C4-2B (cell line): ENCODE data around the gene SMARCB1.

Experiments
- ZFX ChIP-seq: fragments of 450-650 bp; IDR thresholded peaks from 2 replicates; pipeline ENCODE4 v1.6.1; 2017
- TF ChIP-seq, protein P1 (sequence below): fragments of 450-650 bp; conservative IDR thresholded peaks from 2 replicates; pipeline ENCODE4 v1.5.1; 2017; ENCODE audit warnings: mild to moderate bottlenecking

DNA sequence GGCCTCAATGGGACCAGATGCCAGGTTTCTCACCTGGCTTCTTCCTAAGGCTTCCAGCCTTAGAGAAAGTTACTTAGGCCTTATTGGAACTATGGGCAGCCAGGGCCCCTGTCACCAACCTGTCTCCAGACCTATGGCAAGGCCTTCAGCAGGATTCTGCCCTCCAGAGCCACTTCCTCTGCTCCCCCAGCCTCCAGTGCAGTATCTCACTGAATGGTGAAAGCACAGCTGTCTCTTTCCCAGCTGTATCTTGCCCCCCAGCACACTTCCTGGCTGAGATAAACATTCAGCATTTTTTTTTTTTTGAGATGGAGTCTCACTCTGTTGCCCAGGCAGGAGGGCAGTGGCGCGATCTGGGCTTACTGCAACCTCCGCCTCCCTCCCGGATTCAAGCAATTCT lies 72.4 kb downstream of the SMARCB1 start:
- TF ChIP-seq, protein P1, sequence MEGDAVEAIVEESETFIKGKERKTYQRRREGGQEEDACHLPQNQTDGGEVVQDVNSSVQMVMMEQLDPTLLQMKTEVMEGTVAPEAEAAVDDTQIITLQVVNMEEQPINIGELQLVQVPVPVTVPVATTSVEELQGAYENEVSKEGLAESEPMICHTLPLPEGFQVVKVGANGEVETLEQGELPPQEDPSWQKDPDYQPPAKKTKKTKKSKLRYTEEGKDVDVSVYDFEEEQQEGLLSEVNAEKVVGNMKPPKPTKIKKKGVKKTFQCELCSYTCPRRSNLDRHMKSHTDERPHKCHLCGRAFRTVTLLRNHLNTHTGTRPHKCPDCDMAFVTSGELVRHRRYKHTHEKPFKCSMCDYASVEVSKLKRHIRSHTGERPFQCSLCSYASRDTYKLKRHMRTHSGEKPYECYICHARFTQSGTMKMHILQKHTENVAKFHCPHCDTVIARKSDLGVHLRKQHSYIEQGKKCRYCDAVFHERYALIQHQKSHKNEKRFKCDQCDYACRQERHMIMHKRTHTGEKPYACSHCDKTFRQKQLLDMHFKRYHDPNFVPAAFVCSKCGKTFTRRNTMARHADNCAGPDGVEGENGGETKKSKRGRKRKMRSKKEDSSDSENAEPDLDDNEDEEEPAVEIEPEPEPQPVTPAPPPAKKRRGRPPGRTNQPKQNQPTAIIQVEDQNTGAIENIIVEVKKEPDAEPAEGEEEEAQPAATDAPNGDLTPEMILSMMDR = no peak
- TF ChIP-seq ZFX = no peak
